T-helper 1 cell treated with Interleukin-12 subunit alpha and Interleukin-12 subunit beta and Interleukin-4 antibody, amounts not matched to agents 30 μg/mL and 1 μg/mL, for 36 hours (primary cell): ENCODE measurements around the gene DUOXA1.
"Not testable (repeated sequence)": the region's sequence is repeated elsewhere in the genome, so short reads cannot be mapped to it uniquely, and the experiment has no call there.

Experiments
- H3K27ac Mint-ChIP-seq: one replicate; pipeline ENCODE4 v1.8.0; 2021; ENCODE audit warnings: mild to moderate bottlenecking, mixed read lengths
- H3K27me3 Mint-ChIP-seq: one replicate; pipeline ENCODE4 v1.8.0; 2021; ENCODE audit warnings: low read depth, mixed read lengths
- H3K36me3 Mint-ChIP-seq: one replicate; pipeline ENCODE4 v1.8.0; 2021; ENCODE audit warnings: low read depth, mixed read lengths
- H3K4me1 Mint-ChIP-seq: one replicate; pipeline ENCODE4 v1.8.0; 2021; ENCODE audit warnings: low read depth, mixed read lengths
- H3K4me3 Mint-ChIP-seq: one replicate; pipeline ENCODE4 v1.8.0; 2021; ENCODE audit warnings: mild to moderate bottlenecking, moderate library complexity, mixed read lengths
- H3K9me3 Mint-ChIP-seq: one replicate; pipeline ENCODE4 v1.8.0; 2021; ENCODE audit warnings: mixed read lengths

The DUOXA1 gene

GRCh38 chr15:45084163-45084562 is 45.5 kb downstream of the DUOXA1 start:
- no peaks in the 10 kb centered on the region for H3K4me1 Mint-ChIP-seq
- H3K36me3 Mint-ChIP-seq = no peaks in the 10 kb centered on the region
- peaks cover 22% of the 10 kb centered on the region for H3K27me3 Mint-ChIP-seq
- H3K4me3 Mint-ChIP-seq = no peak overlapping the region
- no peak overlapping the region for H3K27ac Mint-ChIP-seq
- H3K9me3 Mint-ChIP-seq = no peaks in the 10 kb centered on the region

GRCh38 chr15:45083223-45083622 is 46.5 kb downstream of the DUOXA1 start:
- H3K36me3 Mint-ChIP-seq = no peaks in the 10 kb centered on the region
- H3K9me3 Mint-ChIP-seq = no peaks in the 10 kb centered on the region
- no peak overlapping the region for H3K4me3 Mint-ChIP-seq
- H3K27ac Mint-ChIP-seq = no peak overlapping the region
- H3K4me1 Mint-ChIP-seq = no peaks in the 10 kb centered on the region
- H3K27me3 Mint-ChIP-seq = peaks cover 22% of the 10 kb centered on the region

GRCh38 chr15:45082412-45082811 is 47.3 kb downstream of the DUOXA1 start:
- not testable (repeated sequence) for H3K9me3 Mint-ChIP-seq, H3K4me3 Mint-ChIP-seq, H3K36me3 Mint-ChIP-seq, H3K27ac Mint-ChIP-seq, H3K4me1 Mint-ChIP-seq
- peaks cover 20% of the 10 kb centered on the region for H3K27me3 Mint-ChIP-seq

- not testable (repeated sequence) for H3K27ac Mint-ChIP-seq, H3K36me3 Mint-ChIP-seq, H3K4me3 Mint-ChIP-seq, H3K4me1 Mint-ChIP-seq, H3K9me3 Mint-ChIP-seq
- H3K27me3 Mint-ChIP-seq = peaks cover 15% of the 10 kb centered on the region
These were observed 49.1 kb downstream of the DUOXA1 start for GRCh38 chr15:45080593-45080992.

- not testable (repeated sequence) for H3K27ac Mint-ChIP-seq, H3K4me1 Mint-ChIP-seq, H3K4me3 Mint-ChIP-seq, H3K36me3 Mint-ChIP-seq, H3K27me3 Mint-ChIP-seq, H3K9me3 Mint-ChIP-seq
These were observed 49.9 kb downstream of the DUOXA1 start for GRCh38 chr15:45079628-45080246.

- H3K9me3 Mint-ChIP-seq, H3K4me3 Mint-ChIP-seq, H3K36me3 Mint-ChIP-seq, H3K4me1 Mint-ChIP-seq, H3K27me3 Mint-ChIP-seq, H3K27ac Mint-ChIP-seq: not testable (repeated sequence)
These were observed 50.5 kb downstream of the DUOXA1 start for GRCh38 chr15:45079201-45079600.

GRCh38 chr15:45077391-45077790 is 52.3 kb downstream of the DUOXA1 start:
- not testable (repeated sequence) for H3K36me3 Mint-ChIP-seq, H3K9me3 Mint-ChIP-seq, H3K4me1 Mint-ChIP-seq

GRCh38 chr15:45075440-45076320 is 54.0 kb downstream of the DUOXA1 start:
- not testable (repeated sequence) for H3K27me3 Mint-ChIP-seq, H3K36me3 Mint-ChIP-seq, H3K9me3 Mint-ChIP-seq, H3K4me3 Mint-ChIP-seq, H3K27ac Mint-ChIP-seq, H3K4me1 Mint-ChIP-seq

More at GRCh38 chr15:45077391-45077790, 52.3 kb downstream of the DUOXA1 start:
- H3K4me3 Mint-ChIP-seq, H3K27ac Mint-ChIP-seq, H3K27me3 Mint-ChIP-seq: not testable (repeated sequence)

- not testable (repeated sequence) for H3K27ac Mint-ChIP-seq, H3K27me3 Mint-ChIP-seq, H3K4me3 Mint-ChIP-seq, H3K36me3 Mint-ChIP-seq, H3K4me1 Mint-ChIP-seq, H3K9me3 Mint-ChIP-seq
These were observed 56.1 kb downstream of the DUOXA1 start for GRCh38 chr15:45073602-45074001.

GRCh38 chr15:45069942-45070360 is 59.7 kb downstream of the DUOXA1 start:
- not testable (repeated sequence) for H3K36me3 Mint-ChIP-seq, H3K4me3 Mint-ChIP-seq, H3K27me3 Mint-ChIP-seq, H3K4me1 Mint-ChIP-seq, H3K27ac Mint-ChIP-seq, H3K9me3 Mint-ChIP-seq
